ENCODE results near the gene IFIT2. TPM values are rescaled to one million over a fixed set of nuclear protein-coding genes. Genes with fewer than 3 reads are reported as not detected.
A peak's percentile ranks its signal among the peaks of the same experiment; 100 is the strongest.

Gene IFIT2
- polyA plus RNA-seq, 1 of the 3 experiments (the other 2 are of a cell fraction) = 0.99 TPM

DNA sequence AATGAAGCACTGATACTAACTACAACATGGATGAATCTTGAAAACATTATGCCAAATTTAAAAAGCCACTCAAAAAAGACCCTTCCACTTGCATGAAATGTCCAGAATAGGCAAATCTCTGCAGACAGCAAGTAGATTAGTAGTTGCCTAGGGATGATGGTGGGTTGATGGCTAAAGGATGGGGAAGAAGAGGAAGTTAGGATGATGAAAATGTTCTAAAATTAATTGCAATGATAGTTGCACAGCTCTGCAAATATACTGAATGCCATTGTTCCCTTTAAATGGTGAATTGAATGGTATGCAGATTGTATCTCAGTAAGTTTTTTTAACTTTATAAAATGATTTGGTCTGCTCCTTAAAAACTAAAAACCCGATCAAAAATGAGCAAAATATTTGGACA, 43.0 kb upstream of the IFIT2 start (continued):
- TF ChIP-seq RFX5 (IDR thresholded peaks at IDR 0.05; ENCODE audit: low read length) = no peak

DNA sequence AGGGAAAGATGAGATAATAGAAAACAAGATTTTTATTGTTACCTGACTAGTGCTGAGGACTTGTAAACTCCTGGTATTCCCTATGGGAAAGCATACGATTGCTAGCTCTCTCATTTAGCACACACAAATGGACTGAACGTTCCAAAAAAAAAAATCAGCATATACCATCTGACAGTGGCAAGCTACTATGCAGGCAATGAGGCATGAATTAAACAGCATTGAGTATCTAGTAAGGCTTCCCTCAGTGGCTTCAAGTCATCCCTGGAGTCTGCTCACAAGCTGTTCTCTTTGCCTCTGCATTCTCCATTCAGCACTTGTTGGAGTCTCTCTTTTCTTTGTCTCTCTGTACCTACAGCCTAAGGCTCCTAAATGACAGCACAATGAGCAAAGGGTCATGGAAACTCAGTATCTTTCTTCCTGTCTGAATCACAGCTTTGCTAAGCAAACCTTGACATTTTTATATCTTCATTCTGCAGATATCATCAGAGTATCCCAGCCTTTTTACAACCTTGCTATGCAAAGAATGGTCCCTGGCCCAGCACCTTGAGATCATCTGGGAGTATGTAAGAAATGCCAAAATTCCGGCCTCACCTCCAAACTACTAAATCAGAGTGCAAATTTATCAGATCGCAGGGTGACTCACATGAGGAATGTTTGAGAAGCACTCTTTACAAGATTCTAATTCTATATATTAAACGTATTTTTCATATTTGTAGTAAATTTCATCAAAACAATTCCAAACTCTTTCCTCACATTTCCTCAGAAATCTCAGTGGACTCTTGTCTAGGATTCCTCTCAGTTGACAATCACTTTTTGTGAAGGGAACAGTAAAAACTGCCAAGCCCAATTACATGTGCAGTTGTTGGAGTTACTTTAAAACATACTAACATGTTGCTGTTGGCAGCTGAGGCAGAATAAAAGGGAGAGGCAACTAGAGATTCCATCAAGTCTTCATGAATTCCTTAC, 39.5 kb upstream of the IFIT2 start:
- Histone ChIP-seq H3K9ac (peak overlapping the region; percentile 15; the same call in 1 of the 2 replicates), H3K27me3 (ENCODE audit: insufficient read depth) (no peaks in the 10 kb centered on the region), H2AFZ (ENCODE audit: low read depth) (no peak overlapping the region; the same call in 1 of the 2 replicates), H3K36me3 (replicated peaks in 1 of 2; ENCODE audit: control insufficient read depth in 1 of 2, insufficient read depth in 2 of 2, low read length in 1 of 2) (no peaks in the 10 kb centered on the region), H4K20me1 (ENCODE audit: insufficient read depth) (no peaks in the 10 kb centered on the region), H3F3A (replicated peaks; ENCODE audit: insufficient read depth) (peaks cover 21% of the 10 kb centered on the region), H3K27ac (ENCODE audit: low read depth in 2 of 2, low read length in 1 of 2) (peak overlapping the region; percentile 58 to 75), H3K9me2 (no peaks in the 10 kb centered on the region), H3K9me3 (no peaks in the 10 kb centered on the region), H3K4me3 (ENCODE audit: low read depth in 2 of 2, low read length in 1 of 2) (no peak overlapping the region), H3K79me2 (ENCODE audit: insufficient read depth) (no peaks in the 10 kb centered on the region), H3K4me1 (ENCODE audit: control insufficient read depth in 1 of 2, insufficient read depth in 2 of 2, low read depth in 1 of 2, low read length in 1 of 2) (peaks cover 5 to 26% of the 10 kb centered on the region in 2 experiments), H3K4me2 (peak overlapping the region; percentile 31)
- ChIA-PET POLR2A (no interaction called here), CTCF (interaction anchor here (1.2 kb wide), 1 partner anchor 158 kb away, joined by 3 read pairs; no protein-coding TSS in a partner anchor)
- 37% methylated on average over 5 of the region's 5 CpGs for WGBS (ENCODE audit: low lambda C conversion rate)
- TF ChIP-seq NFIC (IDR thresholded peaks at IDR 0.05; ENCODE audit: borderline replicate concordance) = peak; percentile 84
- TF ChIP-seq TEAD4 (IDR thresholded peaks at IDR 0.05; ENCODE audit: borderline replicate concordance, insufficient read depth) = peak; percentile 95
- no peak for TF ChIP-seq IRF3 (IDR thresholded peaks at IDR 0.05; ENCODE audit: low read depth, low read length)
- TF ChIP-seq MEF2A (IDR thresholded peaks at IDR 0.05; ENCODE audit: borderline replicate concordance, low read depth) = no peak; the same call in 1 of the 2 replicates
- 0 out of 2 replicates have a peak, but pooled peaks have one; percentile 22 for TF ChIP-seq REST (IDR thresholded peaks at IDR 0.05; ENCODE audit: low read depth, low read length)
- TF ChIP-seq PBX3 (IDR thresholded peaks at IDR 0.05) = peak; percentile 71
- TF ChIP-seq RXRA (IDR thresholded peaks at IDR 0.05; ENCODE audit: borderline replicate concordance, low read depth) = peak; percentile 78
- peak in 1 of 2 experiments; percentile 89; a peak in 2 of 4 replicates for TF ChIP-seq EP300 (IDR thresholded peaks at IDR 0.05; ENCODE audit: borderline replicate concordance in 1 of 2, low read depth in 1 of 2, low read length in 1 of 2)
- TF ChIP-seq TCF12 (IDR thresholded peaks at IDR 0.05) = peak; percentile 86
- no peak for TF ChIP-seq RFX5 (IDR thresholded peaks at IDR 0.05; ENCODE audit: low read length)
- TF ChIP-seq, protein P1, sequence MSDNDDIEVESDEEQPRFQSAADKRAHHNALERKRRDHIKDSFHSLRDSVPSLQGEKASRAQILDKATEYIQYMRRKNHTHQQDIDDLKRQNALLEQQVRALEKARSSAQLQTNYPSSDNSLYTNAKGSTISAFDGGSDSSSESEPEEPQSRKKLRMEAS (IDR thresholded peaks at IDR 0.05; ENCODE audit: low read depth) = peak; percentile 29; the same call in 1 of the 2 replicates
- TF ChIP-seq JUND (IDR thresholded peaks at IDR 0.05) = peak; percentile 69
- TF ChIP-seq FOSL2 (IDR thresholded peaks at IDR 0.05; ENCODE audit: borderline replicate concordance, low read depth) = peak; percentile 60
- TF ChIP-seq FOXM1 (IDR thresholded peaks at IDR 0.05; ENCODE audit: low read depth) = peak; percentile 51; the same call in 1 of the 2 replicates
- no peak for TF ChIP-seq GABPA (IDR thresholded peaks at IDR 0.05; ENCODE audit: low read depth)
- peak; percentile 42; the same call in 1 of the 2 replicates for TF ChIP-seq POLR2AphosphoS5 (IDR thresholded peaks at IDR 0.05; ENCODE audit: low read depth, low read length)
- peak; percentile 47; the same call in 1 of the 2 replicates for TF ChIP-seq SIN3A (IDR thresholded peaks at IDR 0.05; ENCODE audit: borderline replicate concordance, low read depth, low read length)
- DNase-seq = no peak
